GM19467 (cell line): ENCODE measurements around the gene RPS6KA3.
"Not testable (repeated sequence)": the region's sequence is repeated elsewhere in the genome, so short reads cannot be mapped to it uniquely, and the experiment has no call there.

Source experiments
- ATAC-seq: cut with Tn5 transposase; IDR thresholded peaks from one replicate; pipeline ENCODE4 v1.9.1; 2021; ENCODE audit warnings: mild to moderate bottlenecking, moderate library complexity; ENCODE audit not compliant: unreplicated experiment

Gene RPS6KA3

DNA sequence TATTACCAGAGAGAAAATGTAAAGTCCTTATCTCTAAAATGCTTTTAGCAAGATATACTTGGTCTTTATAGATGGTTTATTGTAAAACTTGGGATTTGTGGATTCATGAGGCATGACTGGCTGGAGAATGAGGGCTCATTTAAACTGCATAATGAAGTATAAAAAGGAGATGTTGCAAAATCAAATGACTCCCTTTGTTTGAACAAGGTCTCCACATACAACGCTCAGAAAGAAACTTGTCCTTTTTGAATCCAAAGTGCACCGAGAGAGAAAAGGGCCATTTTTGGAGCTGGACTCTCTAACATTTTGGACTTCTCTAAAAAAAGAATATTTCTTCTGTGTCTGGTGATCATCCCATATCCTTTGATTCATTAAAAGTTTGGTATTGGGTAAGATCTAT, 117.4 kb downstream of the RPS6KA3 start:
- no peak for ATAC-seq

DNA sequence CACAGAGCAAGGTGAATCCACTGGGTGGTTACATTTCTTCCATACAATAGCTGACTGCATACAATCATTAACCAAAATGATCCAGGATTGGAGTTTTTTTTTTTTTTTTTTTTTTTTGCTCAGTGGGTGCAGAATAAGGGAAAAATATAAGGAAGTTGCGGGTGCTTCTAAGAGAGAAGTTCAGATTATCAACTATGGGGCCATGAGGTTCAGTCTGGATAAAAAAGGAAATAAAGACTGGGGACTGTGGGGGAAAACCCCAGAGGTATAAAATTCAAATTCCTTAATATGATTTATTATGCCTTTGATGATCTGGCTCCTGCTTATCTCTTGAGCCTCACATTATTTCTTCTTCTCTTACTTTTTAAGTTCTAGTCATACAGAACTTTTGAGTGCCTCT, 119.1 kb downstream of the RPS6KA3 start:
- no peak for ATAC-seq

DNA sequence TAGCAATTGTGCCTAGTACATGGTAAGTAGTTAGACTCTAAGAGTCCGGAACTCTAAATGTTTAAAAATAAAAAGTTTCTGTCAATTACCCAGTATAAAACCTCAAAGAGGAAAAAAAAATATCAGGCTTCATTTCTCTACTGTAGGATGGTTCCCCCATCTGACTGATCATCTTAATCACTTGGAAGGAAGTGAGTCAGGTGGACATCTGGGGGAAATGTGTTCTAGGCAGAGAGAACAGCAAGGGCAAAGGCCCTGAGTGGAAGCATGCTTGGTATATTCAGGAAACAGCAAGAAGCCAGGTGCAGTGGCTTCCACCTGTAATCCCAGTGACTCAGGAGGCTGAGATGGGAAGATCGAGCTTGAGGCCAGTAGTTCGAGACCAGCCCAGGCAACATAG, 122.2 kb downstream of the RPS6KA3 start:
- ATAC-seq, result no peak

DNA sequence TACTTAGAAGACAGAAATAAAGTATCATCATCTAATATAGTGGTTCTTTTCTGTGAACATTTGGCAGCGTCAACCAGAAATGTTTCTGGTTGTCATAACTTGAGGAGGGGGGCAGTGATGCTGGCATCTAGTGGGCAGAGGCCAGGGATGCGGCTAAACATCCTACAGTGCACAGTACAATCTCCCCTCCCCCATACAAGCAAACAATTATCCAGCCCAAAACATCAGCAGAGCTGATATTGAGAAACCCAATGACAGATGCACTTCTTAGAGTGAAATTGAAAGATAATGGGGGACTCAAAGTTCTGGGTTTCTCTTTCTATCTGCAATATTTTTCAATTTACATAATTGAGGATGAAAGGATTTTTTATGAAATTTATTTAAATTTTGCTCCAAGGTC, 123.1 kb downstream of the RPS6KA3 start:
- no peak for ATAC-seq

DNA sequence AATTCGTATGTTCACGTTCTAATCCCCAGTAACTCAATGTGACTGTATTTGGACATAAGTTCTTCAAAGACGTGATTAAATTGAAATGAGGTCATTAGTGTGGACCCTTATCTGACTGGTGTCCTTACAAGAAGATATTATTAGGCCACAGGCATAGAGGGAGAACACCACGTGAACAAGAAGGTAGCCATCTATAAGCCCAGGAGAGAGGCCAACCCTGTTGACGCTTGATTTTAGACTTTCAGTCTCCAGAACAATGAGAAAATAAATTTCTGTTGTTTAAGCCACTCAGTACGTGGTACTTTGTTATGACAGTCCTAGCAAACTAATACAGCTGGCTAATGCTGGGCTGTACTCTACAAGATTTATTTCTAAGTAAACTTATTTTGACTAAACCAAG, 123.6 kb downstream of the RPS6KA3 start:
- ATAC-seq, result no peak

DNA sequence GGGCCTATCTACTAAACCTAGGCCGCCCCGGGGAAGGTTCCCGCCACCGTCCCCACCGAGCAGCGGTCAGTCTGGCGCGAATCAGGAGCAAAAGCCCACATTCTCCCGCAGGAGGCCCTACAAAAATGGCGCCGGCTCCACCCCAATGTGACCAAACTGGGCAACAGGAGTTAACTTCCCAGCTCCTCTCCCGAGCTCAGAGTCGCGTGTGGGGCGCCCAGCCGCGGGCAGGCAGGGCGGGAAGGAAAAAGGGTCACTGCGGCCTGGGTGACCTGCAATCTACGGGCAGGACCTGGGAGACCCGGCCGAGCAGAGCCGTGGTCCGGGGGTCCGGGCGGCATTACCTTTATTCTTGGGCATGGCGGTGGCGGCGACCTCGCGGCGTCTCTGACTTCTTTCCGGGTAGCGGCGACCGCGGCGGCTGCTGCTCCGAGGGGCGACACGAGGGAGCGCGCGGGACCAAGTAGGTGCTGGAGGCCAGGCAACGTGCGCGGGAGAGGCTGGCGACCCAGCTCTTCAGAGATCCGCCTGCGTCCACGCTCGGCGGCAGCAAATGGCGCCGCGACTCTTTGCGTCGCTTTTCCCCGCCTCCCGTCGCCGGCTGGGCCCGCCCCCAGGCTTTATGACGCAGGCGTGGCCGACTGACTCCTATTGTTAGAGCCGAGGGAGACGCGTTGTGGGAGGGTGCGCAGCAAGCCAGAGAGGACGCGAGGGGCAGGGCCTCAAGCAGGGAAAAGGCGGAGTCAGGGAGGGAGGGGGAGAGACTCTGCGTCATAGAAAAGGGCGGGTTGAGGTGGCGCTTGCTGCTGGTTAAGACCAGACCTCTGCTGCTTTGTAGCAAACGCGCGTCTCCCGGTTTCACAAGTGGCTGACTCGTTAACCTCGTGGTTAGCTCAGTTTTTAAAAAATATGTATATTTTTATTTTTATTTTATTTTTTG, 125.2 kb downstream of the RPS6KA3 start, which contains the start of gene EIF1AX:
TSS of gene EIF1AX (minus strand) at position 558 of the 940 bp plus-strand sequence. CDS start at position 360, 198 bp downstream.
- ATAC-seq, result peak; percentile 99

DNA sequence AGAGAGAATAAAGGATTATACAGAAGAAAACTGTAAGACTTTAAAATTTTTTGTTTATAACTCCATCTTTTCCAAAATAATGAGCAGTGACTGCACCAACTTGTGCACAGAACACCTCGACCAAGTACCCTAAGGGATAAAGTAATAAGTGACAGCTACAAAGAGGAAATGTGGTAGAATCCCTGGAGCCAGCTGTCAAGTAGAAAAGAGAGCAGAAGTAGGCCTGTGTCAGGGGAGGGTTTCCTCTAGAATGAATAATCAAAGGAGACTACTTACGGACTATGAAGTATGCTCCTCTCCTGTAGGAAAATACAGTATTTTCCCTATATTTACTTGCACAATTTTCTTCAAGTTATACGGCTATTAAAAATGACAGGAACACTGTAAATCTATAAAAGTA, 126.3 kb downstream of the RPS6KA3 start:
- no peak for ATAC-seq

DNA sequence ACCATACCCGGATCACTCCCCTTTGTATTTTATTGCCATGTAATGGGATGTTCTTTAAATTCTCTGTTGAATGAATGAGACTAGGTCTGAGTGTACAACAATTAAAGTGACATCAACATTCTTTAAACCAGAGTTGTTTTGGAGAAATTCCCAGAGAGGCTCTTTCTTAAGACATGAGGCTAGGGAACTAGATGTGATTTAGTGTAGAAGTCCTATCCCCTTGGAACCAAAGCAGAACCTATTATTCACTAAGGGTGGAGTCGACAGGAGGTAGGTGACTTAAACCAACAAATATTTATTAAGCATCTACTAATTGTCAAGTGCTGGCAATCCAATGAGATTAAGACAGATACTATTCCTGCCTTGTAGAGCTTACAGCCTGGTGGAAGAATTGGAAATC, 126.7 kb downstream of the RPS6KA3 start:
- no peak for ATAC-seq

DNA sequence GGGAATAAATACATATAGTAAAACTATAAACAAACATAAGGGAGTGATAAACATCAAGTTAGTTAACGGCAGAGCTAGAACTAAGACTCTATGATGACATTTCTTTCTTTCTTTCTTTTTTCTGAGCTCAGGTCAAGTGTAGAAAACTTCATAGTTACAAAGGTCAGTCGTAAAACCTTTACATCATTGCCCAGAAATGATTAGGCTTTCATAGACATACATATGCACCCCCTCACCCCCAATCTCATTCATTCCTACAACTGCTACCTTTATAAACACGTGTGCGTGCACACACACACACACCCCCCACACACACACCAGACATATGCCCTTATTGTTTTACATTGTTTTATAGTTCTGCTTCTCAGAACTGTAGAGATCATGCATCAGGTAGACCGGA, 130.8 kb downstream of the RPS6KA3 start:
- ATAC-seq, result no peak

DNA sequence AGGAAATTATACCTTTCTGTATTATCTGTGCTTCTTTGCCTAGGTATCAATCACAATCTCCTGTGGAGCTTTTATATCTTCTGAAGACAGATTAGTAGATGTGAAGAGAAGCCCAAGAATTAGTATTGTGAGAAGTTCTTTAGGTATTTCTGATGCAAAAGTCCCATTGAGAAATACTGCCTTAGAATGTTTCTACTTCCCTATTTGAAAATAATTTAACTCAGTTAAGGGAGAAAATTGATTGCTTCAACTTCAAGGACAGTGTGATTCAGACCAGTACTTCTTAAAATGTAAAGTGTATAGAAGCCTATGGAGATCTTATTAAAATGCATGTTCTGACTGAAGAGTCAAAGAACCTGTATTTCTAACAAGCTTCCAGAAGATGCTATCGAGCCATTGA, 134.0 kb downstream of the RPS6KA3 start:
- no peak for ATAC-seq

DNA sequence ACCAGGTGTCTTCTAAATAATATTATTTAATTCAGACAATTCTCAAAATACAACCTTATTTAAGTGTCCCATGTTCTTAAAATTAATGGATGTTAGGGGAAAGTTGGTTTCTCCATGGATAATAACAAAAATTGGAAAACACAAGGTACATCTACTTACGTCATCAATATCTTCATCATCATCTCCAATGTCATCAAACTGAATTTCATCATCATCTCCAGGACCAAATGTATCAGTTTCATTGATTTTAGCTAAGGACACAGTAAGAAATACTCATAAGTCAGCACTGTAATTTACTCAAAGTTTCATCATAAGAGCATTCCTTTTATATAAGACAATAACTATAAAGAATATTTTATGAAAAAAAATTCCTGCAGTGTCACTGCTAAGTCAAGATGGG, 136.4 kb downstream of the RPS6KA3 start:
- no peak for ATAC-seq

DNA sequence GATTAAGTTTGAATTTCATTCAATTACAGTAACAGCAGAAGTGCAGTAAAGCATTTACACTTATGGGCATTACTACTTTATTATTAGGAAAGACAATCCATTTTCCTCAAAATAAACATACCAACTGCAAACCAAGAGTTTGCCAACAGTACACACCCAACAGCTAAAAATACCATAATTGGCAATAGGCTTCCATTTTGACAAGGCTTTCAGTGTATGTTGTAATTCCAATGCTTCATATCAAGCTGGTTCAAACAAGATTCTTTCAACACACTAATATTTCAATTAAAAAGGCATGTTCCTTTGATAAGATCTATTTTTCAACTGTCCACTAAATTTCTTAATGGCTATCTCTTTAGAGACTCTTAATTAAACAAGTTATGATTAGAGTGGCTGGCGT, 137.2 kb downstream of the RPS6KA3 start:
- ATAC-seq, result no peak

DNA sequence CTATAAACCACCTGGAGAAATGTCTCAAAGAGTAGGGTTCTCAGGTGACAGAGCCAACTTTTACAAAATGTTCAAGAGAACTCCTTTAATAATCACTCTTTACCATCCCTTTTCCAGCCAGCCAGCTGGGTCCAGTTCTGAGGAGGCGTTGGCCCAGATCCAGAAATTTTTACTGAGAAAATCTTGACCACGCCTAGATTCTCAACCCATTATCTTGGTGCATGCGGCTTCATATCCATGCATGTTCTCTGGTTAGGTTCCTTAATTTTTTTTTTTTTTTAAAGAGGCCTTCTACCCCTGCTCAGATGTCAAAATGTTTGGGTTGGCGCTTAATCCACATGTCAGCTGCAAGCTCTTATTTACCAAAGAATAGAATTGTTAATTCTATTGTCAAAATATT, 138.0 kb downstream of the RPS6KA3 start:
- no peak for ATAC-seq

DNA sequence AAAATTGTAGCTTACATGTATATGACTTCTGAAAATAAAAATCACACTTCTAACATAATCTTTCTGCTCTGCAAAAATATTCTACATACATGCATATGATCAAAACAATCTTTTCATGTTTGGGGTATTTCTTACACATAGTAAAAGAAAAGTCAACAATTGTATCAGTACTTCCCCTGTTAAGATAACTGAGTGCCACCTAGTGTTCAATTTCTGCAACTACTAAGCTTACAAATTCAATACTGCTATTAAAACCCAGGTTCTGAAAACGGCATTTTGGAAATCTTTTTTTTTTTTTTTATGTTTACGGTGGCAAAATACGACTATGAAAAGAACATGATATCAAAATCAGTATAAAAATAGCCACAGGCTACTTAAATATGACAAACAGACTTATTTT, 139.3 kb downstream of the RPS6KA3 start:
- peak; percentile 48 for ATAC-seq

DNA sequence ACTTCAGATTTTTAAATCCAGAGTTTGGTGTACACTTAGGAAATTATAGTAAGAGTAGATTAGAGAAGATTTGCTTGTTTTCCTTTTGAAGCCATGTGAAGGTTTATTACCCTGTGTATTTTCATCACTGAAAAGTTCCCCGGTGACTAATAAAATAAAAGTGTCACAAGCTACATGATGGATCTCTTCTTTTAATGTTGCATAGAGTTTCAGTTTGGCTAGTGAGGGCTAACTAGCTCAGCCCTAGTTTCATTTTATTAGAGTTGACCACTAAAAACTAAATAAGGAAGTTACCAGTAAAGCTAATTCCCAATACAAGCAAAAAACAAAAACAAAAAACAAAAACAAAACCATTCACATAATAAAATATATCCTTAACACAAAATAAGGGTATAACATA, 139.9 kb downstream of the RPS6KA3 start:
- ATAC-seq, result not testable (repeated sequence)

DNA sequence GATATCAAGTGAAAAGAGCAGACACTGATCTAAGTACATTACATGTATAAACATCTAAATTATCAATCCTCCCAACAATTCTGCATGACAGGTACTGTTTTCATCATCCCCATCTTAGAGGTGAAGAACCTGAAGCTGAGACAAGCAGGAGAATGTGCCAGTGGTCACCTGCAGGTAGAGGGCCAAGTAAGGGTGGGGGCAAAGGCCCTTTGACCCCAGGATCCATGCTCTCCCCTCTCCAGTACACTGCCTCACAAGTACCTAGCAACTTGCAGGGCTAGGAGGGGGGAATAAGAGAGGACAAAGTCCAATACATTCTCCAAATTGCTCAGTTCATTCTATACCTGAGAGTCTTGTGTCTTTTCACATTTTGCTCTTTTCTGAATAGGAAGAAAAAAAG, 141.7 kb downstream of the RPS6KA3 start:
- ATAC-seq, result no peak

DNA sequence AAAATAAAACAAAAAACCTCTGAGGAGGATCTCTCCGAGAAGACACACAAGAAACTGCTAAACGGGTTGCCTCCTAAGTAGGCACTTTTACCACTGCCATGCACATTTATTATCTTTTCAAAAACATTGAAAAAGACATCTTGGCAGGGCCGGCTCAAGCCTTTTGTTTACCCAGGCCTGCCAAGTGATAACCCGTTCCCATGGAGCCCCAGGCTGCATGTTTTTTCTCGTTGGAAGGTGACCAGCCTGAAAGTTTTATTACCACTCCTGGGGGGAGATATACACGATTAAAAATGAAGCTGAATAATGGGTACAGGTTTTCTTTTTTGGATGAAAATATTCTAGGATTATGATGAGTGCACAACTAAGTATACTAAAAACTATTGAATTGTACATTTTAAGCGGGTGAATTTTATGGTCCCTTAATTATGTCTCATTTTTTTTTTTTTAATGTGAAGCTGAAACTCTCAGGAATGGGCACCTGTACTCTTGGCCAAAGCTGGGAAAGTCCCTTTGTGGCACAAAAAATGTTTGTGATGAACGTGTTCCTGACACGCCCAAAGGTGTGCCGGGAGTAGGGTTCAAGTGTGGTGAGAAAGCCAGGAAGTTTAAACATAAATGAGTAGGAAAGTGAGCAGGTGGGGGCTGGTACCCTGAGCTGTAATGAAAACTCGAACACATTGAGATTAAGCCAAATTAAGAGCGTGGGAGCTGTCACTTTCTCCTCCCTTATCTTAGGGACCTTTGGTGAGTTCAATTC, 148.5 kb downstream of the RPS6KA3 start:
- ATAC-seq, result no peak

DNA sequence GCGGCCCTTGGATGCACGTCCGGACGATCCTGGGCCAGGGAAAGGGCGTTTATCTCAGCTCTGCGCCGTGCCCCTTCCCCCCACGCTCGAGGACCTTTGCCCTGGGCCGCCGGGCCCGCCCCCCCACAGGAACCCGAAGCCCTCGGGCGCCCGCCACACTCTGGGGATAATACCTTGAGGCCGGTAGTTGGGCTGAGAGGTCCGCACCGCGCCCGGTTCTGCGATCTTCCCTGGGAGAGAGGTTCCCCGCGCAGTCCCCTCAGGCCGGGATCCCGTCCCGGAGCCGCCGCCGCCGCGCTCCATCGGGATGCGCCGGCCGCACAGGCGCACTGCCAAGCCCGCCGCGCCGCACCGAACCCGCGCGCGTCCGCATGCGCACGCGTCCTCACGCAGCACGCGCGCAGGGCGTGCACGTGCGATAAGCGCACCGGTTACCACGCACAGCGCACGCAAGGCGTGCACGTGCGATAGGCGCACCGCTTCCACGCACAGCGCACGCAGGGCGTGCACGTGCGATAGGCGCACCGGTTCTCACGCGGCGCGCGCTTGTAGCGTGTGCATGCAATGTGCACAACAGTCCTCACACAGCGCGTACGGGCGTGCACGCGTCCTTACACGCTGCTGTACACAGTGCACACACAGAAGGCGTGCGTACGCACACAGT, 150.0 kb downstream of the RPS6KA3 start, which contains the start of gene MAP7D2:
TSS of gene MAP7D2 (minus strand) at position 331 of the 664 bp plus-strand sequence. CDS start at position 303, 28 bp downstream.
- ATAC-seq, result no peak

DNA sequence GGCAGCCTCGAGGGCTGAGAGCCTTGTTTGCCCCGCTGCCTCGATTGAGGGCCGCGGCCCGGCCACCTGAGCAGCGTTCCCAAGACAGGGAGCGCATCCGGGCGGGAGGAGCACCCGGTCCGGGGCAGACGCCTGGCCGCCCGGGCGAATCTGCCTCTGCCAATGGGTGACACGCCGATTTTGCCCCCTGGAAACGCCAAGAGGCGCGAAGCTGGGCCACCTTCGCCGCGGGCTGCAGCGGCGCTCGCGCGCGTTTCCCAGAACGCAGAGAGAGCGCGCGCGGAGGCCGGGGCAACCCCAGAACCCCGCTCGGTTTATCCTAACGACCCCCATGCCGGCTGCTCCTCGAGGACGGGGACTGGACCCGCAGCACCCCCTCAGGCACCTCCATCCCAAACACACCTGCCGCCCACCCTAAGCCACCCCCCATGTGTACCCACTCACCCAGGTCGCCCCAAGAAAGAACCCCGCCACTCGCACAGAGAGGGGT, 150.6 kb downstream of the RPS6KA3 start:
- ATAC-seq, result no peak

DNA sequence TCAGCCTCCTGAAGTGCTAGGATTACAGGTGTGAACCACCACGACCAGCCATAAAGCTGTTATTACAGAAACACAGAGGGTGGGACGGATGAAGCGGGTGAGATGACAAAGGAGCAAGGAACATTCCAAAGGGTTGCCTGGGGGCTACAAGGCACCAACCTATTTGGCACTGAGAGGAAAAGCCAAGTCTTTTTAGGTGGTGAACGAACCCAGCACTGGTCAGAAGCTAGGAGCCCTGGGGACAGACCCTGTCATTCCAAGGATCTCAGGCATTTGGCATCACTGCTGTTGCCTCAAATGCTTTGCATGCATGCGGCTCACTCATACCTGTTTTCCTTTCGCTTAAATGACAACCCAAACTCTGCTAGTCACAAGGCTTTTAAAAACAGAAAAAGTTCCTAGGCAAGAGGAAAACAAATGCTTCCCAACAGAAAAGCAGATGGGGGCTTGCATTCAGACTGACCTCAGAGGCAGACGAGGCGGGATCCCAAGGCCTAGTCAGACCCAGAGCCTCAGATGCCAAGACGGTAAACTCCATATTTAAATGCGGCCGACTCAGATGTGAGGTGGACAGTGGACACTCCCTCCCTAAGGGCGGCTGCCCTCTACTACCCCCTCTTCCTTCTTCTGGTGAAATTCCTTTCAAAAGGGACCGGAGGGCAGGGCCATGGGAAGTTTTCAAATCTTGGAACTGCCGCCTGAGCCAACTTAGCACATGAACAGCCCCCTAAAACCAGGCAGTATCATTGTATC, 154.5 kb downstream of the RPS6KA3 start:
- no peak for ATAC-seq
